SJCRH30 (cell line): ENCODE measurements around the gene ABCC9. TPM values are rescaled to one million over a fixed set of nuclear protein-coding genes. Genes with fewer than 3 reads are reported as not detected.
"Not testable (repeated sequence)": the region's sequence is repeated elsewhere in the genome, so short reads cannot be mapped to it uniquely, and the experiment has no call there.

Experiments
- DNase-seq, 2 experiments: peaks; one replicate each; pipeline ENCODE4 v3.0.0-alpha.2; 2015 to 2020
- H3K27ac ChIP-seq: fragments of 250-450 bp; sonication (Bioruptor Pico); 2 replicates; pipeline ENCODE4 v1.5.1; 2020; ENCODE audit warnings: mild to moderate bottlenecking, moderate library complexity
- H3K27me3 ChIP-seq: fragments of 250-450 bp; sonication (Bioruptor Pico); 2 replicates; pipeline ENCODE4 v1.5.1; 2020; ENCODE audit warnings: mild to moderate bottlenecking, moderate library complexity
- H3K36me3 ChIP-seq: fragments of 250-450 bp; sonication (Bioruptor Pico); 2 replicates; pipeline ENCODE4 v1.5.1; 2020; ENCODE audit warnings: mild to moderate bottlenecking, moderate library complexity
- H3K4me1 ChIP-seq: fragments of 250-450 bp; sonication (Bioruptor Pico); 2 replicates; pipeline ENCODE4 v1.5.1; 2020; ENCODE audit warnings: mild to moderate bottlenecking, moderate library complexity
- H3K4me3 ChIP-seq: fragments of 250-450 bp; sonication (Bioruptor Pico); 2 replicates; pipeline ENCODE4 v1.5.1; 2020; ENCODE audit warnings: mild to moderate bottlenecking, moderate library complexity
- H3K9me3 ChIP-seq: fragments of 250-450 bp; sonication (Bioruptor Pico); replicated peaks from 2 replicates; pipeline ENCODE4 v1.5.1; 2020; ENCODE audit warnings: mild to moderate bottlenecking, moderate library complexity
- total RNA-seq: library from RNA; depleted of rRNA; stranded (reverse); fragments of >200 nt; shearing (Covaris generic); gene quantifications from 2 replicates; pipeline ENCODE4 v1.2.3, GENCODE V29; 2014

Gene ABCC9
- total RNA-seq, 1 experiment from 2014 or later: 1.2 TPM

DNA sequence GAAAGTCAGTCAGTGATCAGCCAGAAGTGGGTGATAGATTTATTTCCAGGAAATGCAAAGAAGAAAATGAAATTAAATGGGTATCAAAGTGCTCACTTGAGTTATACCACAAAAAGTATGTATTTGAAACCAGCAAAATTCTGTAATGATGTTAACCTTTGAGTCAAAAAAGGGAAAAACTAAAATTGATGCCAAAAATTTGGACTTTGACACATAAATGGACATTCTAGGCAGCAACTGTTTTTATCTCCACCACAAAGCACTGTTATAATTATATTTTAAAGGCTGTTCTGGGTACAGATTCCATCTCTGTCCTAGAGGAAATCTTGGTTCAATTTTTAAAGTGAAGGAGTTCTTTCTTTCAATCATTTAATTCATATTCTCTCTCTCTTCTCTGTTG is 135.0 kb downstream of the ABCC9 start:
- Histone ChIP-seq H3K27ac (no peak overlapping the region), H3K4me3 (no peak overlapping the region), H3K27me3 (no peaks in the 10 kb centered on the region), H3K4me1 (no peaks in the 10 kb centered on the region), H3K36me3 (no peaks in the 10 kb centered on the region), H3K9me3 (no peaks in the 10 kb centered on the region)
- no peak for DNase-seq

DNA sequence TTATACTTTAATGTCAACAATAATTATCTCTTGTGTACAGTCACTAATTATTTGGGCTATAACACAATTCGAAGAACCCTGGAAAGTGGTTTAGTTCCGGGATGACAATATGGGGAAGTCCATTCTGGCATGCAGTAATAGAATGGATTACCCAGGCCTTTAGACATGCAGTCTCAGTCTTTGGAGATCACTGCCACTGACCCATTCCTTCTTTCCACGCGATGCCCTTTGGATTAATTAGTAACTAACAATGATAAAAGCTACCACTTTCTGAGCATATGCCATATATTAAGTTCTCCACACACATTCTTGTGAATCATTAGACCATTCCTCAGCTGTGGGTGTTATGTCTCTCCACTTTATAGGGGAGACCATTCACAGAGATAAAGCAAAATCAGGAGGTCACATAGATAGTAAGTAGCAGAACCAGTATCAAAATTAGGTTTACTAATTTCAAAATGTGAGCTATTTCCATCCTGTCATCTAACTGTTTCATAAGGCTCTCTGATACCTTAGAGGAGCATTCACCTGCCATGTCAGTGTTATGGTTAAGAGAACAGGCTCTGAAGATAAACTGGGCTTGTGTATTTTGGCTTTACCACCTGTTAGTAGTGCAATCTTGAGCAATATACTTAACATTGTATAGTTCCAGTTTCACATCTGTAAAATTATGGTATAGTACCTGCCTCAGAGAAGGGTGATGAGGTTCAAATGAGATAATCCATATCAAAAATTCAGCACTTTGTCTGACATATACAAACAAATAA is 139.5 kb downstream of the ABCC9 start:
- Histone ChIP-seq H3K9me3 (no peaks in the 10 kb centered on the region), H3K4me1 (no peaks in the 10 kb centered on the region), H3K27ac (no peak overlapping the region), H3K36me3 (no peaks in the 10 kb centered on the region), H3K27me3 (no peaks in the 10 kb centered on the region), H3K4me3 (no peak overlapping the region)
- no peak for DNase-seq

DNA sequence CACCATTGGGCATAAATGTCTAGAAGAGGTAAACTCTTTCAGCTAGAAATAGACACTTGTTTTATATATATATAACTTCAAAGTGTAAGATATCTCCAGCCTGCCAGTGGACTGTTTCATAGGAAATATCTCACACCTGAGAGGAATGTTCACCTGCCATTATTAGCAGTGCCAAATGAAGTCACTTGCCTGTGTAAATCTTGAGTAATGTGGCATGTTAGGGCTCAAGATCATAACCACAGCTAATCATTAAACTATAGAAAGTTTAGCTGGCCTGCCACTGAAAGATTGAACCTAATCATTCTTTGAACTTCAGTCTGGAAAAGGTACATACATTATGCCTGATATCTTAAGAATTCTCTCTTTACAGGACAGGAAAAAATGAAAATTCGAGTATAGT is 141.2 kb downstream of the ABCC9 start:
- Histone ChIP-seq H3K4me1 (no peaks in the 10 kb centered on the region), H3K9me3 (no peaks in the 10 kb centered on the region), H3K4me3 (no peak overlapping the region), H3K36me3 (no peaks in the 10 kb centered on the region), H3K27me3 (no peaks in the 10 kb centered on the region), H3K27ac (no peak overlapping the region)
- DNase-seq: no peak

DNA sequence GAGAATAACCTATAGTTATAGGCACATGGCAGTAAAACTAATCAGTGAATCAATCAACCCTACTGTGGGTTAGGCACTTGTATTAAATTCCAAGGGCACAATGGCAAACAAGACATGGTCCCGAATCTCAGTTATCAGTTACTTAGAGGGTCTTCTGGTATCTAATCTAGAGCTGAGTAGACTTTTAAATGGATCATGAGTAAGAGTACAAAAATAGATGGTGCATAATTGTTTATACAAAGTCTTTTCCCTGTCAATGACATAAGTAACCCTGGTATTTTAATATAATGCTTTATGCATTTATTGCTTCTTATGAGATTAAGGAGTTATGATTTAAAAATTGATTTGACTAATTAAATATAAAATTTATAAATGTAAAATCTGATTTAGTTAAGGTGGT is 143.7 kb downstream of the ABCC9 start:
- no peak overlapping the region for H3K4me3 ChIP-seq
- no peaks in the 10 kb centered on the region for H3K27me3 ChIP-seq
- no peaks in the 10 kb centered on the region for H3K4me1 ChIP-seq
- no peaks in the 10 kb centered on the region for H3K9me3 ChIP-seq
- H3K27ac ChIP-seq: no peak overlapping the region
- H3K36me3 ChIP-seq: no peaks in the 10 kb centered on the region
- DNase-seq: no peak

DNA sequence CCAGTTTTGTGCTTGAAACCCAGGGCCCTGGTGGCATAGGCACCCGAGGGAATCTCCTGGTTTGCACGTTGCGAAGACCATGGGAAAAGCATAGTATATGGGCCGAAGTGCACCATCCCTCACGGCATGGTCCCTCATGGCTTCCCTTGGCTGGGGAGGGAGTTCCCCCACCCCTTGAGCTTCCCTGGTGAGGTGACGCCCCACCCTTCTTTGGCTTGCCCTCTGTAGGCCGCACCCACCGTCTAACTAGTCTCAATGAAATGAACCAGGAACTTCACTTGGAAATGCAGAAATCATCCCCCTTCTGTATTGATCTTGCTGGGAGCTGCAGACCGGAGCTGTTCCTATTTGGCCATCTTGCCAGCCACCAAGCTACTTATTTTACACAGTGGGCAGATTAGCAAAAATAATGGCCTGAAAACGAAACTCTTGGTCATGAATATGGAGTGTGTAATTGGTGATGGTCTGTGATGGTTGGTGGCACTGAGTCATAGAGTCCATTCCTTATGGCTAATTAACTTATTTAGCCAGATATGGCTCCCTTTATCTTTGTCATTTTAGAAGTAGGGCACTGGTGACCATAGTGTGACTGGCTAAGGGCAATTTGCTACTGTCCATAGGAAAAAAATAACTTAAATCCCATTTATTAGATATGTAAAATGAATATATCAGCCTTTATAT is 145.4 kb downstream of the ABCC9 start:
- no peak overlapping the region for H3K4me3 ChIP-seq
- no peaks in the 10 kb centered on the region for H3K4me1 ChIP-seq
- H3K27me3 ChIP-seq: no peaks in the 10 kb centered on the region
- H3K36me3 ChIP-seq: no peaks in the 10 kb centered on the region
- no peak overlapping the region for H3K27ac ChIP-seq
- DNase-seq: no peak
- no peaks in the 10 kb centered on the region for H3K9me3 ChIP-seq

DNA sequence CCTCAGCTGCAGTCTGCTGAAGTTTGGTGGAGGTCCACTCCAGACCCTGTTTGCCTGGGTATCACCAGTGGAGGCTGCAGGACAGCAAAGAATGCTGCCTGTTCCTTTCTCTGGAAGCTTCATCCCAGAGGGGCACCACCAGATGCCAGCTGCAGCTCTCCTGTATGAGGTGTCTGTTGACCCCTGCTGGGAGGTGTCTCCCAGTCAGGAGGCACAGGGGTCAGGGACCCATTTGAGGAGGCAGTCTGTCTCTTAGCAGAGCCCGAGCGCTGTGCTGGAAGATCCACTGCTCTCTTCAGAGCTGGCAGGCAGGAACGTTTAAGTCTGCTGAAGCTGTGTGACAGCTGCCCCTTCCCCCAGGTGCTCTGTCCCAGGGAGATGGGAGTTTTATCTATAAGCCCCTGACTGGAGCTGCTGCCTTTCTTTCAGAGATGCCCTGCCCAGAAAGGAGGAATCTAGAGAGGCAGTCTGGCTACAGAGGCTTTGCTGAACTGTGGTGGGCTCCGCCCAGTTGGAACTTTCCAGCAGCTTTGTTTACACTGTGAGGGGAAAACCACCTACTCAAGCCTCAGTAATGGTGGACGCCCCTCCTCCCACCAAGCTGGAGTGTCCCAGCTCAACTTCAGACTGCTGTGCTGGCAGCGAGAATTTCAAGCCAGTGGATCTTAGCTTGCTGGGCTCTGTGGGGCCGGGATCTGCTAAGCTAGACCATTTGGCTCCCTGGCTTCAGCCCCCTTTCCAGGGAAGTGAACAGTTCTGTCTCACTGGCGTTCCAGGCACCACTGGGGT is 146.2 kb downstream of the ABCC9 start:
- H3K4me3 ChIP-seq, H3K27ac ChIP-seq, H3K36me3 ChIP-seq, DNase-seq, H3K9me3 ChIP-seq, H3K27me3 ChIP-seq, H3K4me1 ChIP-seq: not testable (repeated sequence)

- not testable (repeated sequence) for H3K27me3 ChIP-seq, H3K4me1 ChIP-seq, H3K4me3 ChIP-seq, H3K27ac ChIP-seq, H3K9me3 ChIP-seq, DNase-seq, H3K36me3 ChIP-seq
Measured at GRCh38 chr12:21789687-21790086, 151.5 kb downstream of the ABCC9 start.

DNA sequence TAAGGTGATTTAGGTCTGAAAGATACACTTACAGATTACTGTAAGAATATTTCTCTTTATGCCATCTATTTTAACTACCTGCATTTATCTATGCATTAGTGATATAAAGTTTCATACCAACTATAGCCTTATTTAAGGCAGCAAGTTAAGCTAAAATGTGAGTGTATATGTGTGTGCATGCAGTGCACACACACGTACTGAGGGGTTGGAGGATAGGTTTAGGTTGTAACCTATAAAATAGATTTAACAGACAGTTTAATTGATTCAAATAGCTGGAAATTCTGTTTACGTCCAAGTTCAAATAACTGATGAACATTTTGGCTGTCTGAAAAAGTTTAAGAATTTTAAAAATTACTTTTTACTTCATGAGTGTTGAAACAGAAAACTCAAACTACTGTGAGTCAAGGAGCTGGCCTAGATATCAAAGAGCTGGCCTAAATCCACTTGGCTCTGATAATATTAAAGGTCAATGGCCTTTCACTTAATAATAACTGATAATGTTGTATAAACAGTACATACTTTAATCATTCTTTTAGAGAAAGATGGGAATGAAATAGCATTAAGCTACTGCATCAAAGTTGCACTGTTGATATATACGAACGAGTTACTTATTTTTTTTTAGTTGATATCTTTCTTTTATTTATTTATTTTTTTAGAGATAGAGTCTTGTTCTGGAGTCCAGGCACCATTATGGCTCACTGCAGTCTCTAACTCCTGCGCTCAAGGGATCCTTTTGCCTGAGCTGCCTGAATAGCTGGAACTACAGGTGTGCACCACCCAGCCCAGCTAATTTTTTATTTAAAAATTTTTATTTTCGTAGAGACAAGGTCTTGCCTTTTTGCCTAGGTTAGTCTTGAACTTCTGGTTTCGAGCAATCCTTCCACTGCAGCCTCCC is 152.9 kb downstream of the ABCC9 start:
- Histone ChIP-seq H3K27ac (no peak overlapping the region), H3K4me1 (no peaks in the 10 kb centered on the region), H3K4me3 (no peak overlapping the region), H3K36me3 (no peaks in the 10 kb centered on the region), H3K9me3 (no peaks in the 10 kb centered on the region), H3K27me3 (no peaks in the 10 kb centered on the region)
- DNase-seq: no peak

DNA sequence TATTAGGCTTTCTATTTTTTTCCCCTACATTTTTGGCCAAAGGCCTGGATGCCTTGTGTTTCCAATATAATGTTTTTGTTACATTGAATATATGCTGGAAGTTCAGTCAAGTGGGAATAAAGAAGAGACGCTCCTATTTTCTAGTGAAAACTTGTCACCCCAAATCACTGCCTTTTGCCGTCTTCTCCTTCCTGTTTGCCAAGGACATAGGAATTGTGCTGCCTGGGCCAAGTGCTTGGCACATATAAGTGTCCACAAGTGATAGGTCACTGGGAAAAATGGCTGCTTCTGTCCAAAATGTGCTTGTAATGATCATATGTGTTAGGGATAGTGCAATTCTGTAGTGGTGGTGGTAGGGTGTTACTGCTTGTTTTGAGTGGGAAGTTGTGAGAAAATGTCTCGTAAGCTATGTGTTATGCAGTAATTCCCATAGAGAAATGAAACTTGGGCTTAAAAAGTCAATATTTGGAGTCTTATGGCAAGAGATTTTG is 155.1 kb downstream of the ABCC9 start:
- Histone ChIP-seq H3K27ac (no peak overlapping the region), H3K4me3 (no peak overlapping the region), H3K9me3 (no peaks in the 10 kb centered on the region)

GRCh38 chr12:21782723-21783122 is 158.5 kb downstream of the ABCC9 start:
- DNase-seq, H3K9me3 ChIP-seq, H3K4me1 ChIP-seq, H3K27ac ChIP-seq, H3K27me3 ChIP-seq, H3K36me3 ChIP-seq, H3K4me3 ChIP-seq: not testable (repeated sequence)

More for the DNA sequence above, 155.1 kb downstream of the ABCC9 start:
- no peaks in the 10 kb centered on the region for H3K4me1 ChIP-seq
- H3K36me3 ChIP-seq: no peaks in the 10 kb centered on the region
- DNase-seq: no peak
- H3K27me3 ChIP-seq: no peaks in the 10 kb centered on the region

GRCh38 chr12:21780786-21781185 is 160.4 kb downstream of the ABCC9 start:
- Histone ChIP-seq H3K4me1 (no peaks in the 10 kb centered on the region), H3K27ac (no peak overlapping the region), H3K27me3 (no peaks in the 10 kb centered on the region; the same call in 1 of the 2 replicates), H3K9me3 (no peaks in the 10 kb centered on the region), H3K4me3 (no peak overlapping the region), H3K36me3 (no peaks in the 10 kb centered on the region)
- DNase-seq: no peak

GRCh38 chr12:21776175-21776574 is 165.1 kb downstream of the ABCC9 start:
- Histone ChIP-seq H3K9me3 (no peaks in the 10 kb centered on the region), H3K4me1 (no peaks in the 10 kb centered on the region), H3K27ac (no peak overlapping the region), H3K27me3 (peaks cover 12% of the 10 kb centered on the region; the same call in 1 of the 2 replicates), H3K36me3 (no peaks in the 10 kb centered on the region), H3K4me3 (no peak overlapping the region)
- no peak for DNase-seq

GRCh38 chr12:21775133-21775820 is 165.9 kb downstream of the ABCC9 start:
- H3K27me3 ChIP-seq: peaks cover 12% of the 10 kb centered on the region; the same call in 1 of the 2 replicates
- no peak overlapping the region for H3K27ac ChIP-seq
- no peaks in the 10 kb centered on the region for H3K36me3 ChIP-seq
- no peak for DNase-seq
- no peak overlapping the region for H3K4me3 ChIP-seq
- no peaks in the 10 kb centered on the region for H3K4me1 ChIP-seq
- no peaks in the 10 kb centered on the region for H3K9me3 ChIP-seq
